Nephron (organoid): Measurements from ENCODE around the gene JAZF1.

ENCODE experiments used
- H3K27ac Mint-ChIP-seq, 3 experiments: 2 replicates each; pipeline ENCODE4 v1.8.0; 2020; ENCODE audit warnings: mixed read lengths in 3 of 3, mild to moderate bottlenecking in 2 of 3, moderate library complexity in 1 of 3
- H3K27me3 Mint-ChIP-seq: 2 replicates; pipeline ENCODE4 v1.8.0; 2021; ENCODE audit warnings: low read depth, mild to moderate bottlenecking, moderate library complexity, mixed read lengths
- H3K36me3 Mint-ChIP-seq: 2 replicates; pipeline ENCODE4 v1.8.0; 2020; ENCODE audit warnings: low read depth, mixed read lengths
- H3K4me1 Mint-ChIP-seq: 2 replicates; pipeline ENCODE4 v1.8.0; 2020; ENCODE audit warnings: mixed read lengths
- H3K4me3 Mint-ChIP-seq, 3 experiments: 2 replicates each; pipeline ENCODE4 v1.8.0; 2020; ENCODE audit warnings: mild to moderate bottlenecking in 3 of 3, mixed read lengths in 3 of 3, moderate library complexity in 2 of 3
- H3K9me3 Mint-ChIP-seq: 2 replicates; pipeline ENCODE4 v1.8.0; 2020; ENCODE audit warnings: mixed read lengths
- CTCF ChIP-seq, 3 experiments: fragments of 200-600 bp; sonication (generic); IDR thresholded peaks; one replicate each; pipeline ENCODE4 v1.5.0; 2021; ENCODE audit warnings: antibody characterized with exemption in 3 of 3; ENCODE audit not compliant: unreplicated experiment in 3 of 3

The JAZF1 gene

GRCh38 chr7:28136885-28137284, 43.7 kb downstream of the JAZF1 start:
- TF ChIP-seq CTCF (IDR thresholded peaks at IDR 0.05; ENCODE audit: unreplicated experiment in 3 of 3), result no peak
- no peaks in the 10 kb centered on the region for H3K36me3 Mint-ChIP-seq
- no peaks in the 10 kb centered on the region for H3K27me3 Mint-ChIP-seq
- H3K27ac Mint-ChIP-seq, result no peak overlapping the region
- H3K4me3 Mint-ChIP-seq, result no peak overlapping the region
- peaks cover 49% of the 10 kb centered on the region for H3K4me1 Mint-ChIP-seq
- H3K9me3 Mint-ChIP-seq, result no peaks in the 10 kb centered on the region

GRCh38 chr7:28136420-28136819, 44.2 kb downstream of the JAZF1 start:
- TF ChIP-seq CTCF (IDR thresholded peaks at IDR 0.05; ENCODE audit: unreplicated experiment in 3 of 3), result no peak
- Mint-ChIP-seq H3K4me3 (no peak overlapping the region), H3K9me3 (no peaks in the 10 kb centered on the region), H3K27ac (peak overlapping the region in 1 of 3 experiments; percentile 55), H3K27me3 (no peaks in the 10 kb centered on the region), H3K36me3 (no peaks in the 10 kb centered on the region), H3K4me1 (peaks cover 48% of the 10 kb centered on the region)

- Mint-ChIP-seq H3K4me1 (peaks cover 42% of the 10 kb centered on the region), H3K27me3 (no peaks in the 10 kb centered on the region), H3K9me3 (no peaks in the 10 kb centered on the region), H3K27ac (peak overlapping the region; percentile 55 to 89 (median 75)), H3K36me3 (no peaks in the 10 kb centered on the region), H3K4me3 (no peak overlapping the region)
- TF ChIP-seq CTCF (IDR thresholded peaks at IDR 0.05; ENCODE audit: unreplicated experiment in 3 of 3), result no peak
Measured at GRCh38 chr7:28135760-28136159, 44.8 kb downstream of the JAZF1 start.

- TF ChIP-seq CTCF (IDR thresholded peaks at IDR 0.05; ENCODE audit: unreplicated experiment in 3 of 3), result no peak
- peak overlapping the region; percentile 55 to 89 (median 75) for H3K27ac Mint-ChIP-seq
- H3K4me1 Mint-ChIP-seq, result peaks cover 37% of the 10 kb centered on the region
- H3K9me3 Mint-ChIP-seq, result no peaks in the 10 kb centered on the region
- no peaks in the 10 kb centered on the region for H3K27me3 Mint-ChIP-seq
- H3K36me3 Mint-ChIP-seq, result no peaks in the 10 kb centered on the region
- no peak overlapping the region for H3K4me3 Mint-ChIP-seq
Measured at GRCh38 chr7:28135315-28135714, 45.3 kb downstream of the JAZF1 start.

- H3K27me3 Mint-ChIP-seq, result no peaks in the 10 kb centered on the region
- no peak overlapping the region for H3K4me3 Mint-ChIP-seq
- TF ChIP-seq CTCF (IDR thresholded peaks at IDR 0.05; ENCODE audit: unreplicated experiment in 3 of 3), result no peak
Measured at GRCh38 chr7:28133872-28134271, 46.7 kb downstream of the JAZF1 start.

GRCh38 chr7:28132959-28133870, 47.4 kb downstream of the JAZF1 start:
- H3K27me3 Mint-ChIP-seq, result no peaks in the 10 kb centered on the region
- H3K27ac Mint-ChIP-seq, result peak overlapping the region; percentile 29 to 51 (median 32)
- no peak overlapping the region for H3K4me3 Mint-ChIP-seq
- H3K9me3 Mint-ChIP-seq, result no peaks in the 10 kb centered on the region
- peaks cover 38% of the 10 kb centered on the region for H3K4me1 Mint-ChIP-seq
- H3K36me3 Mint-ChIP-seq, result no peaks in the 10 kb centered on the region
- TF ChIP-seq CTCF (IDR thresholded peaks at IDR 0.05; ENCODE audit: unreplicated experiment in 3 of 3), result no peak

More at GRCh38 chr7:28133872-28134271, 46.7 kb downstream of the JAZF1 start:
- Mint-ChIP-seq H3K9me3 (no peaks in the 10 kb centered on the region), H3K27ac (peak overlapping the region; percentile 29 to 51 (median 32)), H3K4me1 (peaks cover 34% of the 10 kb centered on the region), H3K36me3 (no peaks in the 10 kb centered on the region)
